HCT116 (cell line): ENCODE data around the gene OPHN1. TPM values are rescaled to one million over a fixed set of nuclear protein-coding genes. Genes with fewer than 3 reads are reported as not detected.

Source experiments
- ATAC-seq: fragments of 200-7000 bp; cut with Tn5 transposase; 2 replicates; pipeline ENCODE4 v1.9.1; 2020; ENCODE audit warnings: mild to moderate bottlenecking, moderate library complexity
- BruUV-seq: library from RNA; stranded (reverse); fragments of 400-500 nt; replicated peaks from 2 replicates; lab custom pipeline; 2021; lab: Mats Ljungman, UMichigan
- CTCF ChIA-PET: fragments of 300-600 bp; sonication (Branson Sonifier 250); formaldehyde crosslinking; loops from one replicate; lab custom pipeline; 2021; ENCODE audit warnings: antibody characterized with exemption; lab: Charles Lee
- POLR2A ChIA-PET: fragments of 300-600, 350-600 bp; sonication (Branson Sonifier 250); formaldehyde crosslinking; loops from one replicate; lab custom pipeline; 2021; ENCODE audit warnings: antibody characterized with exemption; lab: Charles Lee
- RAD21 ChIA-PET, 2 experiments: fragments of 300-600 bp; sonication (Branson Sonifier 250); formaldehyde crosslinking; loops; one replicate each; lab custom pipeline; 2023; ENCODE audit warnings: low total read pairs in 2 of 2; ENCODE audit not compliant: uncharacterized antibody in 2 of 2, unreplicated experiment in 2 of 2, low non-redundant PET in 1 of 2; lab: Charles Lee
- DNase-seq: peaks from one replicate; pipeline ENCODE4 v3.0.0-alpha.2; 2010; ENCODE audit warnings: low read depth, low spot score
- H2AFZ ChIP-seq: fragments of 200-600 bp; shearing (Covaris generic), sonication (generic); 2 replicates; pipeline ENCODE4 v1.6.1; 2017; ENCODE audit warnings: low read depth, mixed run types, mixed read lengths, antibody characterized with exemption, low read length; ENCODE audit not compliant: poor library complexity, severe bottlenecking
- H3K27ac ChIP-seq: 2 replicates; pipeline ENCODE4 v1.5.1; 2012; ENCODE audit warnings: low read depth, low read length
- H3K27me3 ChIP-seq: fragments of 200-600 bp; sonication (generic); 2 replicates; pipeline ENCODE4 v1.6.1; 2016; ENCODE audit warnings: mixed run types, low read length, mixed read lengths; ENCODE audit not compliant: insufficient read depth
- H3K36me3 ChIP-seq, 2 experiments: fragments of 200-500 bp in 1 of 2; fragments of 200-600 bp in 1 of 2; sonication (Bioruptor generic) in 1 of 2; sonication (generic) in 1 of 2; 2 replicates each; pipeline versions ENCODE4 v1.5.1 to v1.6.1; 2014 to 2016; ENCODE audit warnings: low read length in 2 of 2, inconsistent platforms in 1 of 2, mixed read lengths in 1 of 2, mixed run types in 1 of 2; ENCODE audit not compliant: insufficient read depth in 2 of 2, control insufficient read depth in 1 of 2
- H3K4me1 ChIP-seq, 2 experiments: fragments of 200-600 bp in 1 of 2; sonication (generic) in 1 of 2; 2 replicates each; pipeline versions ENCODE4 v1.5.1 to v1.6.1; 2012 to 2017; ENCODE audit warnings: low read length in 2 of 2, inconsistent platforms in 1 of 2, mild to moderate bottlenecking in 1 of 2, mixed read lengths in 1 of 2, mixed run types in 1 of 2, moderate library complexity in 1 of 2; ENCODE audit not compliant: insufficient read depth in 2 of 2, control insufficient read depth in 1 of 2
- H3K4me2 ChIP-seq: fragments of 200-600 bp; sonication (generic); 2 replicates; pipeline ENCODE4 v1.6.1; 2017; ENCODE audit warnings: mixed run types, low read length, mixed read lengths
- H3K4me3 ChIP-seq, 2 experiments: fragments of 200-600 bp in 1 of 2; sonication (generic) in 1 of 2; replicated peaks in 1 of 2; 2 replicates each; pipeline ENCODE4 v1.5.1; 2011 to 2016; ENCODE audit warnings: low read length in 2 of 2, control low read depth in 1 of 2, low read depth in 1 of 2, mild to moderate bottlenecking in 1 of 2, mixed read lengths in 1 of 2, mixed run types in 1 of 2
- H3K79me2 ChIP-seq: fragments of 200-600 bp; sonication (generic); 2 replicates; pipeline ENCODE4 v1.6.1; 2017; ENCODE audit warnings: mild to moderate bottlenecking, mixed run types, low read length, moderate library complexity, mixed read lengths; ENCODE audit not compliant: insufficient read depth
- H3K9ac ChIP-seq: fragments of 200-600 bp; sonication (generic); 2 replicates; pipeline ENCODE4 v1.6.1; 2016; ENCODE audit warnings: low read length, mixed read lengths
- H3K9me2 ChIP-seq: fragments of 200-600 bp; sonication (generic), shearing (Covaris generic); 2 replicates; pipeline ENCODE4 v1.6.1; 2017; ENCODE audit warnings: mixed run types, mild to moderate bottlenecking, moderate library complexity; ENCODE audit not compliant: insufficient read depth
- H3K9me3 ChIP-seq, 2 experiments: fragments of 200-500 bp in 1 of 2; fragments of 200-600 bp in 1 of 2; sonication (Bioruptor generic) in 1 of 2; sonication (generic) in 1 of 2; 2 replicates each; pipeline ENCODE4 v1.6.1; 2014 to 2017; ENCODE audit warnings: low read length in 2 of 2, mixed read lengths in 2 of 2, inconsistent platforms in 1 of 2, low read depth in 1 of 2, mild to moderate bottlenecking in 1 of 2, mixed run types in 1 of 2, moderate library complexity in 1 of 2; ENCODE audit not compliant: control insufficient read depth in 1 of 2, insufficient read depth in 1 of 2
- H4K20me1 ChIP-seq: fragments of 200-600 bp; sonication (generic), shearing (Covaris generic); 2 replicates; pipeline ENCODE4 v1.6.1; 2017; ENCODE audit warnings: mixed run types, mild to moderate bottlenecking, moderate library complexity; ENCODE audit not compliant: insufficient read depth
- ATF3 ChIP-seq: IDR thresholded peaks from 2 replicates; pipeline ENCODE4 v1.6.1; 2012
- CBX3 ChIP-seq: IDR thresholded peaks from 2 replicates; pipeline ENCODE4 v1.6.1; 2012; ENCODE audit warnings: low read depth
- CEBPB ChIP-seq: IDR thresholded peaks from 2 replicates; pipeline ENCODE4 v1.6.1; 2012; ENCODE audit warnings: low read depth
- CTCF ChIP-seq, 3 experiments: fragments of 200-600 bp in 1 of 3; sonication (generic) in 1 of 3; IDR thresholded peaks in 2 of 3; conservative IDR thresholded peaks in 1 of 3; 2 replicates each; pipeline ENCODE4 v1.5.1; 2012 to 2017; ENCODE audit warnings: low read depth in 2 of 3, low read length in 2 of 3, antibody characterized with exemption in 1 of 3, borderline replicate concordance in 1 of 3, control low read depth in 1 of 3, mild to moderate bottlenecking in 1 of 3, mixed read lengths in 1 of 3, mixed run types in 1 of 3, moderate library complexity in 1 of 3; ENCODE audit not compliant: insufficient read depth in 1 of 3
- ELF1 ChIP-seq: IDR thresholded peaks from 2 replicates; pipeline ENCODE4 v1.6.1; 2012; ENCODE audit warnings: low read depth, borderline replicate concordance
- EZH2 ChIP-seq: fragments of 200-600 bp; sonication (generic); IDR thresholded peaks from 2 replicates; pipeline ENCODE4 v1.6.1; 2017; ENCODE audit warnings: antibody characterized with exemption, mixed run types
- EZH2phosphoT487 ChIP-seq: fragments of 200-600 bp; IDR thresholded peaks from 2 replicates; pipeline ENCODE4 v1.6.1; 2018; ENCODE audit warnings: antibody characterized with exemption, borderline replicate concordance
- FOSL1 ChIP-seq: IDR thresholded peaks from 2 replicates; pipeline ENCODE4 v1.6.1; 2012; ENCODE audit warnings: low read depth
- MAX ChIP-seq: IDR thresholded peaks from 2 replicates; pipeline ENCODE4 v1.6.1; 2012
- POLR2A ChIP-seq: IDR thresholded peaks from 2 replicates; pipeline ENCODE4 v1.7.0; 2011; ENCODE audit warnings: borderline replicate concordance; ENCODE audit not compliant: insufficient read depth, insufficient read length; ENCODE audit errors: extremely low read depth
- POLR2AphosphoS5 ChIP-seq: IDR thresholded peaks from 2 replicates; pipeline ENCODE4 v1.6.1; 2011; ENCODE audit warnings: mild to moderate bottlenecking, low read depth, low read length, moderate library complexity
- REST ChIP-seq: IDR thresholded peaks from 2 replicates; pipeline ENCODE4 v1.6.1; 2012; ENCODE audit warnings: low read depth
- SP1 ChIP-seq: IDR thresholded peaks from 2 replicates; pipeline ENCODE4 v1.6.1; 2012; ENCODE audit warnings: low read depth
- SRF ChIP-seq: IDR thresholded peaks from 2 replicates; pipeline ENCODE4 v1.6.1; 2012; ENCODE audit warnings: low read depth
- TCF7L2 ChIP-seq: IDR thresholded peaks from 2 replicates; pipeline ENCODE4 v1.7.0; 2011; ENCODE audit warnings: borderline replicate concordance, inconsistent platforms; ENCODE audit not compliant: insufficient read depth, insufficient read length; ENCODE audit errors: extremely low read depth
- YY1 ChIP-seq: IDR thresholded peaks from 2 replicates; pipeline ENCODE4 v1.6.1; 2011; ENCODE audit warnings: low read length, low read depth, moderate library complexity, mild to moderate bottlenecking; ENCODE audit not compliant: insufficient replicate concordance; ENCODE audit errors: extremely low read depth
- ZFX ChIP-seq: fragments of 450-650 bp; IDR thresholded peaks from 2 replicates; pipeline ENCODE4 v1.6.1; 2017
- ZNF274 ChIP-seq: fragments of 200-500 bp; sonication (Bioruptor generic); IDR thresholded peaks from 2 replicates; pipeline ENCODE4 v1.6.1; 2014; ENCODE audit warnings: mild to moderate bottlenecking, low read depth, low read length, inconsistent platforms
- intact Hi-C: fragments of 100-400 bp; cut with micrococcal nuclease; formaldehyde crosslinking; loops from 2 replicates; pipeline ENCODE4 v1.10.0; 2022
- total RNA-seq: library from RNA; stranded (reverse); gene quantifications from one replicate; pipeline ENCODE4 v1.2.1, GENCODE V29; 2021; ENCODE audit not compliant: unreplicated experiment

The OPHN1 gene
- total RNA-seq, 1 experiment from 2014 or later, result 2.9 TPM

GRCh38 chrX:68252664-68253063 is 180.6 kb downstream of the OPHN1 start:
- Histone ChIP-seq H3K27me3 (no peaks in the 10 kb centered on the region), H3K4me1 (no peaks in the 10 kb centered on the region), H3K9me2 (no peaks in the 10 kb centered on the region), H3K4me3 (no peak overlapping the region), H2AFZ (no peak overlapping the region), H3K79me2 (no peaks in the 10 kb centered on the region), H3K9ac (no peak overlapping the region), H3K9me3 (no peaks in the 10 kb centered on the region)
- no peak for ATAC-seq
- no TSS peak for BruUV-seq
- TF ChIP-seq YY1, result no peak
- TF ChIP-seq POLR2AphosphoS5, result no peak
- no peak for TF ChIP-seq REST
- no peak for TF ChIP-seq ELF1
- TF ChIP-seq FOSL1, result no peak
- no peak for TF ChIP-seq POLR2A
- no peak for TF ChIP-seq TCF7L2
- TF ChIP-seq MAX, result no peak
- TF ChIP-seq ATF3, result no peak
- TF ChIP-seq CBX3, result no peak
- TF ChIP-seq ZFX, result no peak
- no peak for TF ChIP-seq EZH2
- no peak for TF ChIP-seq CEBPB
- no peak for TF ChIP-seq CTCF (IDR thresholded peaks at IDR 0.05 in 2 of 3, conservative IDR thresholded peaks at IDR 0.05 in 1 of 3; ENCODE audit: borderline replicate concordance in 1 of 3, insufficient read depth in 1 of 3, low read depth in 2 of 3, low read length in 2 of 3)
- no peak for TF ChIP-seq SRF
- no peak for TF ChIP-seq SP1
- no peak for TF ChIP-seq ZNF274
- no peak for TF ChIP-seq EZH2phosphoT487
- TF ChIP-seq, all 23 proteins: peak for 0
- intact Hi-C loops, result no loop called here
- ChIA-PET RAD21 (no interaction called here), POLR2A (no interaction called here), CTCF (no interaction called here)
- no peak overlapping the region for H3K4me2 ChIP-seq
- H3K27ac ChIP-seq, result no peak overlapping the region
- no peaks in the 10 kb centered on the region for H3K36me3 ChIP-seq
- no peak for DNase-seq
- H4K20me1 ChIP-seq, result no peaks in the 10 kb centered on the region
